GM18517 (cell line): Measurements from ENCODE around the gene PTCHD4.

Source experiments
- ATAC-seq: cut with Tn5 transposase; IDR thresholded peaks from one replicate; pipeline ENCODE4 v1.9.1; 2021; ENCODE audit warnings: mild to moderate bottlenecking, moderate library complexity; ENCODE audit not compliant: unreplicated experiment

PTCHD4 gene

GRCh38 chr6:48061265-48061990 is 49.6 kb downstream of the PTCHD4 start:
- no peak for ATAC-seq
